A549 (cell line): Measurements from ENCODE around the gene ZNF169. TPM values are rescaled to one million over a fixed set of nuclear protein-coding genes. Genes with fewer than 3 reads are reported as not detected.
"Not testable (repeated sequence)": the region's sequence is repeated elsewhere in the genome, so short reads cannot be mapped to it uniquely, and the experiment has no call there.

ENCODE experiments used
- ATAC-seq, 2 experiments: fragments of 200-7000 bp in 1 of 2; fragments of >200 bp in 1 of 2; cut with Nextera tagmentation in 1 of 2; cut with Tn5 transposase in 1 of 2; 3 replicates each; pipeline versions ENCODE4 v1.8.0 to v1.9.1; 2018 to 2020; ENCODE audit warnings: mild to moderate bottlenecking in 1 of 2, moderate library complexity in 1 of 2
- CTCF ChIA-PET: fragments of 300-600 bp; sonication (Branson Sonifier 250); formaldehyde crosslinking; extraction: SDS; loops from one replicate; lab custom pipeline; 2021; ENCODE audit warnings: antibody characterized with exemption, inconsistent platforms; lab: Yijun Ruan, JAX
- POLR2A ChIA-PET: fragments of 350-600 bp; formaldehyde crosslinking; extraction: SDS; loops from one replicate; lab custom pipeline; 2021; ENCODE audit warnings: antibody characterized with exemption, inconsistent platforms; lab: Yijun Ruan, JAX
- DNase-seq, 2 experiments: peaks; one replicate each; pipeline versions ENCODE4 v3.0.0 to v3.0.0-alpha.2; 2011 to 2016; ENCODE audit warnings: low read depth in 1 of 2, low spot score in 1 of 2
- FAIRE-seq: peaks from 2 replicates; lab custom pipeline; 2011; peaks lifted over from hg19 to GRCh38; lab: Jason Lieb, UNC
- H3K27ac ChIP-seq, 2 experiments: fragments of >200 bp; sonication (Bioruptor Twin); formaldehyde crosslinking; 3 replicates each; pipeline ENCODE4 v1.5.1; 2016 to 2017
- H3K4me1 ChIP-seq: fragments of >200 bp; sonication (Bioruptor Twin); formaldehyde crosslinking; 3 replicates; pipeline ENCODE4 v1.6.1; 2016
- H3K4me2 ChIP-seq: fragments of >200 bp; sonication (Bioruptor Twin); formaldehyde crosslinking; 3 replicates; pipeline ENCODE4 v1.6.1; 2016
- H3K4me3 ChIP-seq: fragments of >200 bp; sonication (Bioruptor Twin); formaldehyde crosslinking; 3 replicates; pipeline ENCODE4 v1.5.1; 2016
- H3K9me3 ChIP-seq: fragments of >200 bp; sonication (Bioruptor Twin); formaldehyde crosslinking; 3 replicates; pipeline ENCODE4 v1.6.1; 2016
- CBX8 ChIP-seq: fragments of 200-600 bp; sonication (generic); IDR thresholded peaks from 2 replicates; pipeline ENCODE4 v1.6.1; 2016
- CEBPB ChIP-seq, 2 experiments: fragments of >200 bp in 1 of 2; sonication (Bioruptor Twin) in 1 of 2; formaldehyde crosslinking in 1 of 2; IDR thresholded peaks; 2 replicates each; pipeline ENCODE4 v1.6.1; 2012 to 2016
- FOSB ChIP-seq: fragments of 250-450 bp; sonication (Bioruptor Pico); IDR thresholded peaks from 2 replicates; pipeline ENCODE4 v1.5.0; 2020; ENCODE audit warnings: mild to moderate bottlenecking, moderate library complexity
- HDAC2 ChIP-seq: fragments of 200-600 bp; sonication (generic); IDR thresholded peaks from 2 replicates; pipeline ENCODE4 v1.6.1; 2016
- HES2 ChIP-seq: fragments of >200 bp; sonication (Bioruptor Twin); formaldehyde crosslinking; IDR thresholded peaks from 2 replicates; pipeline ENCODE4 v1.6.1; 2016
- HOXA7 ChIP-seq: fragments of 250-450 bp; sonication (Bioruptor Pico); IDR thresholded peaks from 2 replicates; pipeline ENCODE4 v1.5.0; 2020; ENCODE audit warnings: mild to moderate bottlenecking, moderate library complexity
- HOXB13 ChIP-seq: fragments of 250-450 bp; sonication (Bioruptor Pico); IDR thresholded peaks from 2 replicates; pipeline ENCODE4 v1.5.0; 2020; ENCODE audit warnings: low read depth, mild to moderate bottlenecking, moderate library complexity
- HOXB5 ChIP-seq: fragments of 250-450 bp; sonication (Bioruptor Pico); IDR thresholded peaks from 2 replicates; pipeline ENCODE4 v1.5.0; 2020; ENCODE audit warnings: mild to moderate bottlenecking, moderate library complexity
- JUN ChIP-seq, 2 experiments: fragments of >200 bp; sonication (Bioruptor Twin); formaldehyde crosslinking; IDR thresholded peaks; 2 replicates in 1 of 2; 3 replicates in 1 of 2; pipeline ENCODE4 v1.6.1; 2016 to 2017
- JUNB ChIP-seq: fragments of >200 bp; sonication (Bioruptor Twin); formaldehyde crosslinking; IDR thresholded peaks from 2 replicates; pipeline ENCODE4 v1.6.1; 2016
- KDM1A ChIP-seq: fragments of 200-600 bp; sonication (generic); IDR thresholded peaks from 2 replicates; pipeline ENCODE4 v1.6.1; 2016; ENCODE audit warnings: low read depth, mild to moderate bottlenecking
- MAFK ChIP-seq: fragments of 450-650 bp; IDR thresholded peaks from 2 replicates; pipeline ENCODE4 v1.6.1; 2014; ENCODE audit not compliant: partially characterized antibody
- NPAS2 ChIP-seq: fragments of 250-450 bp; sonication (Bioruptor Pico); IDR thresholded peaks from 2 replicates; pipeline ENCODE4 v1.8.0; 2022; ENCODE audit warnings: mild to moderate bottlenecking, moderate library complexity, borderline replicate concordance
- PBX3 ChIP-seq: IDR thresholded peaks from 2 replicates; pipeline ENCODE4 v1.6.1; 2012
- RAD21 ChIP-seq, 2 experiments: fragments of >200 bp in 1 of 2; sonication (Bioruptor Twin) in 1 of 2; formaldehyde crosslinking in 1 of 2; IDR thresholded peaks in 1 of 2; conservative IDR thresholded peaks in 1 of 2; 2 replicates in 1 of 2; 3 replicates in 1 of 2; pipeline ENCODE4 v1.6.1; 2012 to 2018; ENCODE audit warnings: inconsistent platforms in 1 of 2
- TFCP2L1 ChIP-seq: fragments of 250-450 bp; sonication (Bioruptor Pico); IDR thresholded peaks from 2 replicates; pipeline ENCODE4 v1.5.0; 2021; ENCODE audit warnings: mild to moderate bottlenecking
- USF2 ChIP-seq: fragments of 450-650 bp; IDR thresholded peaks from 2 replicates; pipeline ENCODE4 v1.6.1; 2014; ENCODE audit warnings: antibody characterized with exemption
- ZC3H11A ChIP-seq: fragments of 450-650 bp; IDR thresholded peaks from 2 replicates; pipeline ENCODE4 v1.6.1; 2014; ENCODE audit warnings: antibody characterized with exemption, mild to moderate bottlenecking
- whole genome bisulfite sequencing: methylation state at CpG from one replicate; pipeline ENCODE4 v1.1.6; 2017; ENCODE audit errors: missing lambda C conversion rate; 5-methylcytosine and 5-hydroxymethylcytosine counted together
- polyA plus RNA-seq, 4 experiments: library from polyadenylated mRNA; depleted of rRNA in 3 of 4; stranded (reverse); fragments of >200 nt; fragmentation: RNase III in 1 of 4; extraction: RNeasy Plus Mini Kit Qiagen cat#74134 plus additional on column Dnase treatment in 1 of 4; gene quantifications; 2 replicates in 3 of 4; 3 replicates in 1 of 4; pipeline ENCODE4 v1.2.3, GENCODE V29; 2011 to 2017

ZNF169 gene
- polyA plus RNA-seq, 2 of the 4 experiments (the other 2 are of a cell fraction) = 3.4 to 9.4 TPM

- H3K9me3 ChIP-seq = peaks cover 32% of the 10 kb centered on the region; the same call in 2 of the 3 replicates
- 3% methylated on average over 2 of the region's 2 CpGs for WGBS
- FAIRE-seq, H3K4me1 ChIP-seq, H3K4me2 ChIP-seq, H3K27ac ChIP-seq, POLR2A ChIA-PET, ATAC-seq, DNase-seq, H3K4me3 ChIP-seq: not testable (repeated sequence)
- peak; percentile 87 for TF ChIP-seq MAFK
- CTCF ChIA-PET = interaction anchor here (1.5 to 2.6 kb wide), 3 partner anchors 12 to 261 kb away, joined by 3 to 12 read pairs (median 9); no protein-coding TSS in a partner anchor
Measured at GRCh38 chr9:94225413-94225812, 33.7 kb upstream of the ZNF169 start.

GRCh38 chr9:94228616-94229015, 30.5 kb upstream of the ZNF169 start:
- H3K9me3 ChIP-seq = peaks cover 32% of the 10 kb centered on the region; the same call in 2 of the 3 replicates
- FAIRE-seq (no peak), DNase-seq (no peak), ATAC-seq (no peak)
- H3K27ac ChIP-seq = no peak overlapping the region
- no peak overlapping the region for H3K4me2 ChIP-seq
- no peaks in the 10 kb centered on the region for H3K4me1 ChIP-seq
- ChIA-PET CTCF (interaction anchor here (0.9 to 2.4 kb wide), 5 partner anchors 10 to 215 kb away, joined by 3 to 8 read pairs (median 3); no protein-coding TSS in a partner anchor), POLR2A (no interaction called here)
- no peak for TF ChIP-seq PBX3
- TF ChIP-seq TFCP2L1 (CRISPR knock-in tag) = no peak
- TF ChIP-seq NPAS2 (CRISPR knock-in tag) = no peak
- TF ChIP-seq HOXB13 (CRISPR knock-in tag) = no peak
- no peak for TF ChIP-seq HOXB5 (CRISPR knock-in tag)
- TF ChIP-seq JUN (IDR thresholded peaks at IDR 0.05) = no peak
- TF ChIP-seq JUNB = no peak
- no peak for TF ChIP-seq ZC3H11A
- no peak for TF ChIP-seq RAD21 (conservative IDR thresholded peaks at IDR 0.05 in 1 of 2, IDR thresholded peaks at IDR 0.05 in 1 of 2)
- TF ChIP-seq HDAC2 = no peak
- no peak for TF ChIP-seq HES2
- no peak for TF ChIP-seq HOXA7 (CRISPR knock-in tag)
- TF ChIP-seq USF2 = no peak
- no peak for TF ChIP-seq KDM1A
- no peak for TF ChIP-seq CEBPB (IDR thresholded peaks at IDR 0.05)
- TF ChIP-seq FOSB (CRISPR knock-in tag) = no peak
- no peak overlapping the region for H3K4me3 ChIP-seq

GRCh38 chr9:94232428-94232827, 26.7 kb upstream of the ZNF169 start:
- H3K4me1 ChIP-seq = no peaks in the 10 kb centered on the region
- no peak for TF ChIP-seq USF2
- TF ChIP-seq CBX8 = no peak
- no peak for TF ChIP-seq HOXB5 (CRISPR knock-in tag)
- H3K9me3 ChIP-seq = peaks cover 16% of the 10 kb centered on the region; the same call in 1 of the 3 replicates
- no peak overlapping the region for H3K4me3 ChIP-seq
- DNase-seq (no peak), FAIRE-seq (no peak), ATAC-seq (no peak)
- 22% methylated on average over 3 of the region's 3 CpGs for WGBS
- H3K27ac ChIP-seq = no peak overlapping the region
- ChIA-PET POLR2A (no interaction called here), CTCF (interaction anchor here (0.7 to 2.2 kb wide), 3 partner anchors 19 to 218 kb away, joined by 3 to 6 read pairs (median 6); no protein-coding TSS in a partner anchor)
- no peak overlapping the region for H3K4me2 ChIP-seq

- POLR2A ChIA-PET = not testable (repeated sequence)
Measured at GRCh38 chr9:94241098-94241497, 18.0 kb upstream of the ZNF169 start.

More at GRCh38 chr9:94241098-94241497, 18.0 kb upstream of the ZNF169 start:
- FAIRE-seq, H3K4me1 ChIP-seq, ATAC-seq, H3K27ac ChIP-seq, H3K4me3 ChIP-seq, DNase-seq, CTCF ChIA-PET, H3K4me2 ChIP-seq, H3K9me3 ChIP-seq: not testable (repeated sequence)
- WGBS = 48% methylated on average over 4 of the region's 4 CpGs
